Lung (tissue), 12 donors: ENCODE results near the gene ABCA1. TPM values are rescaled to one million over a fixed set of nuclear protein-coding genes. Genes with fewer than 3 reads are reported as not detected.
"Not testable (repeated sequence)": the region's sequence is repeated elsewhere in the genome, so short reads cannot be mapped to it uniquely, and the experiment has no call there.

Experiments
- ATAC-seq: fragments of 200-7000 bp; cut with Tn5 transposase; one replicate; pipeline ENCODE4 v1.9.1; 2020; ENCODE audit warnings: moderate number of reproducible peaks; ENCODE audit not compliant: insufficient read depth, low FRiP score
- DNase-seq, 3 donors: peaks; one replicate each; pipeline ENCODE4 v3.0.0-alpha.2; 2013 to 2017
- H3K27ac ChIP-seq, 2 donors: one replicate each; pipeline ENCODE4 v1.5.1; 2013; ENCODE audit warnings: mild to moderate bottlenecking in 2 of 2, moderate library complexity in 2 of 2, control low read depth in 1 of 2, inconsistent platforms in 1 of 2, low read depth in 1 of 2, low read length in 1 of 2
- H3K27me3 ChIP-seq, 3 donors: one replicate each; pipeline ENCODE4 v1.5.1; 2013; ENCODE audit warnings: low read length in 2 of 3; ENCODE audit not compliant: control insufficient read depth in 3 of 3, insufficient read depth in 3 of 3
- H3K36me3 ChIP-seq, 4 donors: one replicate each; pipeline ENCODE4 v1.5.1; 2013; ENCODE audit warnings: low read length in 4 of 4, mild to moderate bottlenecking in 1 of 4, moderate library complexity in 1 of 4; ENCODE audit not compliant: control insufficient read depth in 4 of 4, insufficient read depth in 4 of 4
- H3K4me1 ChIP-seq, 5 donors: one replicate each; pipeline ENCODE4 v1.5.1; 2013; ENCODE audit warnings: low read length in 5 of 5, mild to moderate bottlenecking in 2 of 5, moderate library complexity in 1 of 5; ENCODE audit not compliant: control insufficient read depth in 5 of 5, insufficient read depth in 5 of 5
- H3K4me3 ChIP-seq: one replicate; pipeline ENCODE4 v1.5.1; 2013; ENCODE audit warnings: mild to moderate bottlenecking, control low read depth, moderate library complexity
- H3K9ac ChIP-seq, 2 donors: one replicate each; pipeline ENCODE4 v1.5.1; 2013; ENCODE audit warnings: low read length in 2 of 2, control low read depth in 1 of 2; ENCODE audit not compliant: insufficient read depth in 1 of 2
- H3K9me3 ChIP-seq, 4 donors: one replicate each; pipeline ENCODE4 v1.5.1; 2013; ENCODE audit warnings: low read length in 3 of 4, mild to moderate bottlenecking in 1 of 4, moderate library complexity in 1 of 4; ENCODE audit not compliant: control insufficient read depth in 4 of 4, insufficient read depth in 3 of 4
- WGBS, 2 donors: extraction: QIAGEN DNeasy Blood & Tissue Kit; methylation state at CpG; one replicate each; pipeline ENCODE4 v1.1.7; 2013; 5-methylcytosine and 5-hydroxymethylcytosine counted together
- polyA plus RNA-seq, 2 donors: library from polyadenylated mRNA; stranded (reverse); fragments of 200-250 nt; gene quantifications; one replicate each; pipeline ENCODE4 v1.2.1, GENCODE V29; 2013
- total RNA-seq, 2 donors: library from RNA; depleted of rRNA in 1 of 2; stranded (reverse); fragments of >200 nt in 1 of 2; gene quantifications; one replicate each; pipeline ENCODE4 v1.2.1, GENCODE V29; 2014 to 2021
- TF ChIP-seq, protein P1 (sequence below): IDR thresholded peaks from 2 replicates; pipeline ENCODE4 v1.5.1; 2012; ENCODE audit warnings: mild to moderate bottlenecking; ENCODE audit errors: control extremely low read depth, extremely low read depth
- donor health status: control.
- donor health status: control.
- donor health status: Bipolar disorder and iron deficiency.
- donor health status: healthy.
- donor health status: DM: yes; HTN: yes; CAD: no.

Gene ABCA1
- total and polyA plus RNA-seq, 4 donors: 5.4 to 140 (median 16.8) TPM

DNA sequence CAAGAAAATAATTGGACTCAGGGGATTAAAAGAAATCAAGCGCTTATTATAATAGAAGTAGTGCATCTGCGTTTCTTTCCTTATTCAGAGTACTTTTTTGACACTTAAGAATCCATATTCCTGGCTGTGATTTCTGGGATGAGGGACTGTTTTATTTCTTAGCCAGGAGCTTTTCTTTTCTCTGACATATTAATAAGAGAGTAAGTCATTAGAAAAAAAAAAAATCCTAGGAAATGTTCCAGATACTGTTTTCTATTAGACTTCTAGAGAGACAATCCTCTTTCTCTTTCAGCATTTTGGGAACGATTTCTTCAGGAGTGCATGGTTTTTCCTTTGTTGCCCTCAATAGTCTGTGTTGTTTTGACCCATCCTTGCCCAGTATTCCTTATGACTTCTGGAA lies 8.3 kb upstream of the ABCA1 start:
- DNase-seq (no peak), ATAC-seq (no peak)
- TF ChIP-seq, protein P1, sequence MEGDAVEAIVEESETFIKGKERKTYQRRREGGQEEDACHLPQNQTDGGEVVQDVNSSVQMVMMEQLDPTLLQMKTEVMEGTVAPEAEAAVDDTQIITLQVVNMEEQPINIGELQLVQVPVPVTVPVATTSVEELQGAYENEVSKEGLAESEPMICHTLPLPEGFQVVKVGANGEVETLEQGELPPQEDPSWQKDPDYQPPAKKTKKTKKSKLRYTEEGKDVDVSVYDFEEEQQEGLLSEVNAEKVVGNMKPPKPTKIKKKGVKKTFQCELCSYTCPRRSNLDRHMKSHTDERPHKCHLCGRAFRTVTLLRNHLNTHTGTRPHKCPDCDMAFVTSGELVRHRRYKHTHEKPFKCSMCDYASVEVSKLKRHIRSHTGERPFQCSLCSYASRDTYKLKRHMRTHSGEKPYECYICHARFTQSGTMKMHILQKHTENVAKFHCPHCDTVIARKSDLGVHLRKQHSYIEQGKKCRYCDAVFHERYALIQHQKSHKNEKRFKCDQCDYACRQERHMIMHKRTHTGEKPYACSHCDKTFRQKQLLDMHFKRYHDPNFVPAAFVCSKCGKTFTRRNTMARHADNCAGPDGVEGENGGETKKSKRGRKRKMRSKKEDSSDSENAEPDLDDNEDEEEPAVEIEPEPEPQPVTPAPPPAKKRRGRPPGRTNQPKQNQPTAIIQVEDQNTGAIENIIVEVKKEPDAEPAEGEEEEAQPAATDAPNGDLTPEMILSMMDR: no peak
- 93 to 98% methylated on average over 3 of the region's 3 CpGs for WGBS, 2 donors
- Histone ChIP-seq H3K4me3 (no peak overlapping the region), H3K27ac (no peak overlapping the region), H3K9me3 (no peaks in the 10 kb centered on the region), H3K4me1 (peaks cover 0 to 2% (median 0%) of the 10 kb centered on the region in 5 donors), H3K36me3 (no peaks in the 10 kb centered on the region), H3K27me3 (no peaks in the 10 kb centered on the region), H3K9ac (no peak overlapping the region)

DNA sequence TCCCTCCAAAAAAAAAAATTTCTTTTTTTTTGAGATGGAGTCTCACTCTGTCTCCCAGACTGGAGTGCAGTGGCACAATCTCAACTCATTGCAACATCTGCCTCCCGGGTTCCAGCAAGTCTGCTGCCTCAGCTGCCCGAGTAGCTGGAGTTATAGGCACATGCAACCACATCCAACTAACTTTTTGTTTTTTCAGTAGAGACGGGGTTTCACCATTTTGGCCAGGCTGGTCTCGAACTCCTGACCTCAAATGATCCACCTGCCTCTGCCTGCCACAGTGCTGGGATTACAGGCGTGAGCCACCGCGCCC lies 7.5 kb upstream of the ABCA1 start:
- H3K27ac ChIP-seq, H3K4me3 ChIP-seq, H3K9ac ChIP-seq, ATAC-seq, H3K27me3 ChIP-seq, H3K36me3 ChIP-seq, H3K9me3 ChIP-seq, H3K4me1 ChIP-seq, DNase-seq: not testable (repeated sequence)
- 56 to 72% methylated on average over 7 of the region's 7 CpGs for WGBS, 2 donors

DNA sequence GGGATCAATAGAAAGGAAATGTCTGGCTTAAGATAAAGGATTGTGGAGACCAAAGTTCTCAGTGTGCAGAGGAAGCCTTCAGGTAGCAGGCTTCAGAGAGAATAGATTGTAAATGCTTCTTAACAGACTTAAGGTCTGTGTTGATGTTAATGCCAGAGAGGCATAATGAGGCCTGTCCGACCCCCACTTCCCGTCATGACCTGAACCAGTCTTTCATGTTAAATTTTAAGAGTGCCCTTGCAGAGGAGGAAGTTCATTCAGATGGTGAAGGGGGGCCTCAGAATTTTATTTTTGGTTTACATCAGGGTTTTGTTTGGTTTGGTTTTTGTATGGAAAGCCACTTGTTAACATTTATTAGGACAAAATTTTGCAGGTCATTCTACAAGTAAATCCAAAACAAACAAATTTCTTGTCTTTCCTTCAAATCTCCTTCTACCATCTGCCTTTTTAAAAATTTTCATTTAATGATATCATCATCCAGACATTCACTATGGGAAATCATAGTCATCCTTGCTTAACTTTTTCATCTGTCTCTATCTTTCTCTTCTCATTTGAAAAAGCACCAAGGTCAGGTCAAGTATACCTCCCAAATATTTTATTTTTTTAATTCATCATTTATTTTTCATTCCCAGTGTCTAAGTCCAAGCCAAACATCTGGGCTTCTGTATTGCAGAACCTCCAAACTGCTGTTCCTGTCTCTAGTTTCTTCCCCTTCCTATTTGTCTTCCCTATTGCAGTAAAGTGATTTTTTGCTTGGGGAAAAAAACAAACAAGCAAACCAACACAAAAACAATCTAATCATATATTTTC lies 6.9 kb upstream of the ABCA1 start:
- H3K27ac ChIP-seq: no peak overlapping the region
- WGBS, 2 donors: 32 to 52% methylated on average over 2 of the region's 2 CpGs
- no peaks in the 10 kb centered on the region for H3K4me1 ChIP-seq
- no peaks in the 10 kb centered on the region for H3K36me3 ChIP-seq
- no peaks in the 10 kb centered on the region for H3K27me3 ChIP-seq
- no peak overlapping the region for H3K9ac ChIP-seq
- no peak for DNase-seq
- no peak for ATAC-seq
- H3K9me3 ChIP-seq: no peaks in the 10 kb centered on the region
- TF ChIP-seq, protein P1: no peak
- H3K4me3 ChIP-seq: no peak overlapping the region

DNA sequence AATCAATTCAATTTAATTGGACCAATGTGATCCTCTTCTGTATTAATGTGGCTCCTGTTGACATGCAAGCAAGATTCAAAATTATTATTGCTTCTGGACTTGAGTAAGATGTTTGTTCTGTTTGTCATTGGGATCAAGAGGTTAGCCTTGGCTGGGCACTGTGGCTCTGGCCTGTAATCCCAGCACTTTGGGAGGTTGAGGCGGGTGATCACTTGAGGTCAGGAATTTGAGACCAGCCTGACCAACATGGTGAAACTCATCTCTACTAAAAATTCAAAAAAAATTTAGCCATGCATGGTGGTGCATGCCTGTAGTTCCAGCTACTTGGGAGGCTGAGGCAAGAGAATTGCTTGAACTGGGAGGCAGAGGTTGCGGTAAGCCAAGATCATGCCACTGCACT lies 5.1 kb upstream of the ABCA1 start:
- H3K9me3 ChIP-seq, H3K27me3 ChIP-seq, H3K9ac ChIP-seq, H3K4me1 ChIP-seq, H3K27ac ChIP-seq, ATAC-seq, DNase-seq, H3K4me3 ChIP-seq, H3K36me3 ChIP-seq: not testable (repeated sequence)
- 95 to 98% methylated on average over 2 of the region's 2 CpGs for WGBS, 2 donors
